Stimulated activated CD4-positive, alpha-beta T cell treated with anti-CD3 and anti-CD28 coated beads, Interleukin-1b, Interleukin-23, amount 100 ng/mL, for 24 hours (primary cell): ENCODE measurements around the gene ME1.
"Not testable (repeated sequence)": the region's sequence is repeated elsewhere in the genome, so short reads cannot be mapped to it uniquely, and the experiment has no call there.

Experiments used
- DNase-seq, 4 experiments: peaks; one replicate each; pipeline ENCODE4 v3.0.0-alpha.2; 2020; ENCODE audit warnings: low read depth in 4 of 4, low spot score in 1 of 4

ME1 gene

DNA sequence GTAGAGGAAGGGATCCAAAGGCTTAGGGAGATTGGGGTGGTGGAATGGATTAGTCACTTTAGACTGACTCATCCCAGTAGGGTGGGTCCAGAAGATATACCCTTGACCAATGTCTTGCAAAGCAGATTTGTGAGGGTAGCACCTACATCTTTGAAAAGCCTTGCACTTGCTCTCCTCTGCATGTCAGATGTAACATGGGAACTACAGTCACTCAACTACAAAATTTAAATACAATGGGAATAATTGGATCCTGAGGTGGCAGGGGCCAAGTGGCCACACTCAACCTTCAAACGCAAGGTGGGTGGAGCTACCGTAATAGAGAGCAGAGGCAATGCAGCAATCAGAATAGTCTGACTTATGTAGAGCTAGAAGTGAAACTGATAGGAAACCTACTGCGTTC lies 71.2 kb downstream of the ME1 start:
- no peak for DNase-seq

GRCh38 chr6:83354747-83355146 lies 76.1 kb downstream of the ME1 start:
- no peak for DNase-seq

- DNase-seq: no peak
Observed at GRCh38 chr6:83352424-83353061, 78.3 kb downstream of the ME1 start.

DNA sequence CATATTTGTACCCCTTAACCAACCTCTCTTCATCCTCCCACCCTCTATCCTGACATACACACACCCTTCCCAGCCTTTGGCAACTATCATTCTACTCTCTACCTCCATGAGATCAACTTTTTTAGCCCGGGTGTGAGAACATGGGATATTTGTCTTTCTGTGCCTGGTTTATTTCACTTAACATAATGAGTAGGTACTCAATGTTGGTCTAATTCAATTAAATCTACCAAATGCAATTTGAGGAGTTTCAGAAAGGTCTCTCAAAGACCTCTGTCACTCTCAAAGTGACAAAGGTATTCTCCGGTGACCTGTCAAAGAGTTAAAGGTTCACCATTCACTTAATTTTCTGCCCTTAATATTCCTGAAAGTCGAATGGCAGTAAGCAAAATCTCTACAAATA lies 87.7 kb downstream of the ME1 start:
- DNase-seq: no peak

GRCh38 chr6:83341765-83342164 lies 89.1 kb downstream of the ME1 start:
- DNase-seq: no peak

GRCh38 chr6:83333916-83334315 lies 96.9 kb downstream of the ME1 start:
- DNase-seq: not testable (repeated sequence)

GRCh38 chr6:83333500-83333899 lies 97.4 kb downstream of the ME1 start:
- DNase-seq: no peak

DNA sequence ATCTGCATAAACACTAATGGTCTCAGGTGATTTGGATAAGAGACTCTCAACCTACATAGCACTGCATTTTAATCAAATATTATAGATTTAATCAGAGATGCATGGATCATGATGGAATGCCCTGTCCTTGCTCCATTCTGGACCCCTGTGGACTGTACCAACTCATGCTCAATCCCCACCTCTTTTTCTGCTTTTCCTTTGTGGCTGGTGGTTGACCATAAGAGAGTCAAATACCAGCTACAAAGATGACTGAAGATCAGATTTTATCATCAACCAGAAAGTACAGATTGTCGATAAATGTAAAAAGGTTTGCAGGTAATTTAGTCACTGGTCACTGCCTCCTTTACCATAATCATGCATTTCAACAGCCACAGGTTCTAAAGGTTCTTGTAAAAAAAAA lies 116.2 kb downstream of the ME1 start:
- no peak for DNase-seq

- DNase-seq: no peak
Observed at GRCh38 chr6:83313882-83314281, 117.0 kb downstream of the ME1 start.

- DNase-seq: no peak
Observed at GRCh38 chr6:83311231-83311630, 119.6 kb downstream of the ME1 start.

GRCh38 chr6:83310046-83310445 lies 120.8 kb downstream of the ME1 start:
- no peak for DNase-seq

- DNase-seq: no peak
Observed at GRCh38 chr6:83309344-83309743, 121.5 kb downstream of the ME1 start.

DNA sequence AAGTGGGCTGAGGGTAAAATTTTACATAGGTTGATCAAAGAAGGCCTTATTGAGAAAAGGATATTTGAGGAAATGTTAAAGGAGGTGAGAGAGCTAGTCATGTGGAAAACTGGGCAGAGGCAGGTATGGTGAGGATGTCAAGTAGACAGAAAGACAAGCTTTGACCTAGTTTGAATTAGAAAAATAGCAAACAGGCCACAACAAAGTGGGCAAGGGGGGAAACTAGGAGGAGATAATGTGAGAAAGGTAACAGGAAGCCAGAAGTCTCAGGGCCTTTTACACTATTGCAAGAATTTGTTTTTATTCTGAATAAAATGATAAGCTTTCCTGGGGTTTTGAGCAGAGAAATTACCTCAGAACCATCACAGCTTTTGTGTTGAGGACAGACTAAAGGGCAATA lies 122.0 kb downstream of the ME1 start:
- no peak for DNase-seq

- no peak for DNase-seq
Observed at GRCh38 chr6:83307849-83308248, 123.0 kb downstream of the ME1 start.

- DNase-seq: no peak
Observed at GRCh38 chr6:83303426-83303825, 127.4 kb downstream of the ME1 start.

DNA sequence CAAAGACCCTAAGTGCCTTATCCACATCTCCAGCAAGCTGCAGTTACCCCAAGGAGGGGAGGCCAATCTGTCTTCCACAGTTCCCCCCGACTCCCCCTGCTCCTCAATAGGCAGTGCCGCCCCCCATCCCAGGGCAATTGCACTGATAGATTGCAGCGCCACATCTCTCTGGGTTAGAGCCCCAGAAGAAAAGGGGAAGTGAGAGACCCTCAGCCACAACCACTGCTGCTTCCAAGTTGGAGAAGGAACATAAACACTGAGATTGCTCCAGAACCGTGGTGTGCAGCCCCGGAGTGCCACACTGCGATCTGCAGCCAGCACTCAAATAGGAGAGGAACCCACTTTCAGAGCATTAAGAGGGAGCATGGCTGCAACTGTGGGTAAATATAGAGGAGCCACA lies 136.2 kb downstream of the ME1 start:
- DNase-seq: no peak

DNA sequence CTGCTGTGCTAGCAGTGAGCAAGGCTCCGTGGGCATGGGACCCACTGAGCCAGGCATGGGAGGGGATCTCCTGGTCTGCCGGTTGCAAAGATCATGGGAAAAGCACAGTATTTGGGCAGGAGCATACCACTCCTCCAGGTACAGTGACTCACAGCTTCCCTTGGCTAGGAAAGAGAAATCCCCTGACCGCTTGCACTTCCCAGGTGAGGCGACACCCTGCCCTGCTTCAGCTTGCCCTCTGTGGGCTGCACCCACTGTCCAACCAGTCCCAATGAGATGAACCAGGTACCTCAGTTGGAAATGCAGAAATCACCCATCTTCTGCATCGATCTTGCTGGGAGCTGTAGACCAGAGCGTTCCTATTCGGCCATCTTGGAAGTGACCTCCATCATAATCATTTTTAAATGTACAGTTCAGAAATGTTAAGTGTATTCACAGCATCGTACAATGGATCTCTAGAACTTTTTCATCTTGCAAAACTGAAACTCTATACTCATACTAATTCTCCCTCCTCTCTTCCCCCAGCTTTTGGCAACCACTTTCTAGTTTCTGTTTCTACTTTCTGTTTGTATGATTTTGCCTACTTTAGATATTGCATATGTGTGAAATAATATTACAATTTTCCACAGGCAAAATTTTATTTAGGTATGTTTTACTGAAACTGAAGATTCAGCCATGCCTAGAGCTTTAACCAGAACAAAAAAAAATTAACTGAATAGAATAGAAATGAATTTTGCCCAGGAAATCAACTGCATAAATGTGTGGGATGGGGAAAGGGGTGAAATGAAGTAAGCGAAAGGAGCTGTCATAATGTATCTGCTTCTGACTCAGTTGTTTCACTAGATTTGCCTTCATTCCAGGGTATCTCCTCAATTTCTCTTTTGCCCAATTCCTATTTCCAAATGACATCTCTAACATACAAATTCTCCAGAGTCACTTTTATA lies 137.7 kb downstream of the ME1 start:
- DNase-seq: no peak

DNA sequence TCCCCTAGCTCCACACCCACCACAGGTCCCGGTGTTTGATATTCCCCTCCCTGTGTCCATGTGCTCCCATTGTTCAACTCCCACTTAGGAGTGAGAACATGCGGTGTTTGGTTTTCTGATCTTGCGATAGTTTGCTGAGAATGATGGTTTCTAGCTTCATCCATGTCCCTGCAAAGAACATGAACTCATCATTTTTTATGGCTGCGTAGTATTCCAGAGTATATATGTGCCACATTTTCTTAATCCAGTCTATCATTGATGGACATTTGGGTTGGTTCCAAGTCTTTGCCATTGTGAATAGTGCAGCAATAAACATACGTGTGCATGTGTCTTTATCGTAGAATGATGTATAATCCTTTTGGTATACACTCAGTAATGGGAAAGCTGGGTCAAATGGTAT lies 143.6 kb downstream of the ME1 start:
- not testable (repeated sequence) for DNase-seq

- DNase-seq: no peak
Observed at GRCh38 chr6:83285917-83286316, 144.9 kb downstream of the ME1 start.

GRCh38 chr6:83273596-83273995 lies 157.3 kb downstream of the ME1 start:
- DNase-seq: no peak

DNA sequence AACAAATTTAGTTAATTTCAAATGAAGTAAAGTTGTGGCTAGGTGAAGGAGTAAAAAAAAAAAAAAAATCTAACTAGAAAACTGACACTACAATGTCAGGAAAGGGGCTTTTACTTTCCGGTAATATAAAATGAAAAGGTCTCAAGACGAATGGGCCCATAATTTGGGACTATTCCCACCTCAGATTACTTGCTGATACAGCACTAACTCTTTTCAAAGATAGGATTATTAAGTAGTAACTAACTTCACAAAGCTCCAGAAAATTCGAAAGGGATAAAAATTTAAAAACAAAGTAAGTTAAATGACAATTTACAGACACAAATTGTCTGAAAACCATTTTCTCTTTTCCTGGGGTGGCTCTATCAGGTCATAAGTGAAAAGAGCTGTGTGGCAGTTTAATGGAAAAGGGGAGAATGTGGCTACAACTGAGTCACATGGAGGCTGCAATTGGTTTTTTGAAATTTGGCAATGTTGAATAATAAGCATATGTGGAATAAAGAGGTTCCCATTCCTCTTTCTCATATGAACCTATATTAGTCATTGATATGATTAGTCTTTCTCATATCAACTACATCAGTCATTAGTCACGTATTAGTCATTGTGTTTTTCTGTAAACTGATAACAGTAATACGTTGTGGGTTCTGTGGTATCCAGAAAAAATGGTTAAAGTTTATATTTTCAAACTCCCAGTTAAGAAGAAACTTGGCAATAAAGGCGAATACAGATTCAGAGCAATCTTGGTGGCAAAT lies 159.7 kb downstream of the ME1 start:
- no peak for DNase-seq

- DNase-seq: no peak
Observed at GRCh38 chr6:83265384-83265783, 165.5 kb downstream of the ME1 start.
